Stimulated activated CD8-positive, alpha-beta memory T cell treated with anti-CD3 and anti-CD28 coated beads, Interleukin-12 subunit alpha, Interleukin-12 subunit beta, amount 100 ng/mL, for 24 hours (primary cell): ENCODE data around the gene ZBTB48.
"Not testable (repeated sequence)": the region's sequence is repeated elsewhere in the genome, so short reads cannot be mapped to it uniquely, and the experiment has no call there.

Experiments used
- DNase-seq: peaks from one replicate; pipeline ENCODE4 v3.0.0-alpha.2; 2020; ENCODE audit errors: extremely low read depth

The ZBTB48 gene

DNA sequence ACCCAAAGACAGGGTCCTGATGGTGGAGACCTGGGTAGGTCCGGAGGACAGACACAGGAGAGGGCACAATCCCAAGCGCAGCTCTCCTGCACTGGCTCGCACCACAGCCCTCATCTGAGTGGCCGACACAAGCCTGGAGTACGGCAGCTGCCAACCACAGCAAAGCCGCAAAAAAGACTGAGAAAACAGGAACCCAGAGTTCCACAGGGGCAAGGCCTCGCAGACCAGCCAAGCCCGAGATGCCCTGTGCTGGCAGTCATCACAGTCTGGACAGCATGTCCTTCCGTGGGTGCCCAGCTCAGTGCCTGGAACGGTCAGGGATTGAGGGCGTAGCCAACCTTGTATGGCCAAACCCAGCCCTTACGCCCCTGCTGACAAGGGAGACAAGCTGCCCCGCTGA lies 11.4 kb downstream of the ZBTB48 start:
- no peak for DNase-seq

- DNase-seq, result no peak
Measured at GRCh38 chr1:6591644-6592043, 11.8 kb downstream of the ZBTB48 start.

DNA sequence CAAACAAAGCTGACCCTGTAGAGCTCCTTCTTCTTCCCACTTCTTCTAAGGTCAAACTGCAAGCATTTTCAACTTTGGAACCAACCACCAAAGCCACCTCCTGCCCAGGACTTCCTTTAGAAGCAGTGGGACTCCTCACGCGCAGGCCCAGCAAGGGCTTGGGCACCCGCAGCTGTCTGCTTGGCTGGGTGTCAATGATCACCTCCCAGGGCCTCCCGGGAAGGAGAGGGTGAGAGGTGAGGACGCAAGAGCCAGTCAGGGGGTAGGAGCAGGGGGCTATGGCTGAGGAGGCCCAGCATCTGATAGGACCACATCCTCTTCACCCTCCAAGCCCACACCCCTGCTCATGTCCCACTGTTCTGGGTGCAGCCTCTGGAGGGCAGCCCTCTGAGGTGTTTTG lies 12.6 kb downstream of the ZBTB48 start:
- DNase-seq, result no peak

- no peak for DNase-seq
Measured at GRCh38 chr1:6592865-6593593, 13.2 kb downstream of the ZBTB48 start.

DNA sequence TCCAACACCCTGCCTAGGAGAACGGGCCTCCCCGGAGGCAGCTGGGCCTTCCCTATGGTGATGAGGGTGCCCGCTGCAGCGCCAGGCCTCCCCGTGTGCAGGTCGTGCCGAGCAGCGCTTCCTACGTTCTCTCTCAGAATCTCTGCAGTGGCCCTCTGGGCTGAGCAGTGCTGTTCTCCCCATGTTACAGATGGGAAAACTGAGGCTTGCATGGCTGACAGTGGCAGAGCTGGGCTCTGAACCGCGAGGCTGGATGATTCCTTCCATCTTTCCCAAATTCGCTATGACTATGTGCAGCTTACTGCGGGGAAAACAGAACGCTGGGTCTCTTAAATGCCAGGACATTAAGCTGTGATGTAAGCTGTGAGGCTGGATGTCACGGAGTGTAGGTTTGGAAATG lies 14.0 kb downstream of the ZBTB48 start:
- DNase-seq, result no peak

DNA sequence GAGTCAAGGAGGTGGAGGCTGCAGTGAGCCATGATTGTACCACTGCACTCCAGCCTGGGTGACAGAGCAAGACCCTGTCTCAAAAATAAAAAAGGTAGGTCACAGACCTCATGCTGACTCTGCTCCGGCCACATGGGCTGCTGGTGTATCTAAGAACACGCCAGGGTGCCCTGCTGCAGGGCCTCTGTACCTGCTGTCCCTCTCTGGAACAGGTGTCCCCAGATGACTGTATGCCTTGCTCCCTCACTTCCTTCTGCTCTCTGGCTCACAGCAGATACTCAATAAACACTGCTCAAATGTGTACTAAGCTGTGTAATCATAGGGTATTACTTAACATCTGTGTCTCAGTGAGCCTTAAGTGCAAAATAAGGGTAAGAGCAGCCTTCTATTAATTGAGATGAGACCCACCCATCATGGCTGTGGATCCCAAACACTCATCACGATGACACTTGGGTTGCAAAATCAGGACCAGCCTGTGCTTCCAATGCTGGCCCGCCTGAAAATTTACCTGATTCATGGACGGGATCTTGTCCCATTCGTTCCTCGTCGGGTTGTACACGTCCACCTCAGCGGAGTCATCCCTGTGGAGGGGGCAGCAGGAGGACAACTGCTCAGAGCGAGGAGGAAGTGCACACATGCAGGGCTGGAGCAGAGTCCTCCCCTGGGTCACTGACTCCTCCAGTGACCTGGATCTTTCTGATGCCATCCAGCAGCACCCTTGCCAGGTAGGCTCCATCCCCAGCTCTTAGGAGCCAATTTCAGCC lies 15.4 kb downstream of the ZBTB48 start:
- DNase-seq, result no peak

- no peak for DNase-seq
Measured at GRCh38 chr1:6596351-6596750, 16.6 kb downstream of the ZBTB48 start.

GRCh38 chr1:6596886-6597776 lies 17.3 kb downstream of the ZBTB48 start:
- no peak for DNase-seq

- no peak for DNase-seq
Measured at GRCh38 chr1:6597777-6598131, 18.0 kb downstream of the ZBTB48 start.

DNA sequence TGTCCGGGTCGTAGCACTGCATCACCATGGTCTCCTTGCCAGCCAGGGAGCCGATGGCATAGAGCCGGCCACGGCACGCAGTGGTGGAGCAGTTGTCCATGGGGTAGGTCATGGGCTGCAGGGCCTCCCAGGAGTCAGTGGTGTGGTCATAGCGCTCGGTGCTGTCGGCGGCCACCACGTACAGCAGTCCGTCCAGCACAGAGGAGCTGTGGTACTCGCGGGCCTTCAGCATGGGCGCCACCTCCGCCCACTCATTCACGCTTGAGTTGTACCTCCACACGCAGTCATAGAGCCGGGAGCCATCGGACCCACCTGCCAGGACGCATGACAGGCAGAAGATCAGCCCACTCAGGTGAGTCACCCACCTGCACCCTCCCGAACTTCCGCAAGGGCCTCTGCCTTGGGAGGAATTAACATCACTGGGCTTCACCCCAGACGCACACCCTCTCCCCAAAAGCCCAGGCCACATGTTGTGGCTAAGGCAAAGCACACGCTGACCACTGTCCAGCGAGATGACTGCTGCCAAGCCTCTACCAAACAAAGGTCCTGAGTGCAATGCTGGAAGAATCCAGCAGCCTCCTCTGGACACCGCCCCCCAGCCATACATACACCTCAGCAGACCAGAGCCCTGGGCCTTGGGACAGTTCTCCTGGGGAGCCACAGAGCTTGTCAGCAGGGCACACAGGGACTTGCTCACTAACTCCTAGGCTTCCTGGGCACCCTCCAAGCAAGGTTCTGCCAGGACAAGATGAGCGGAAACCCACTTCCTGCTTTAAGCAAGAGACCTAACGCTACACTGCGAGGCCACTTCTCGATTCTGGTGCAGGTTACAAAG lies 19.6 kb downstream of the ZBTB48 start:
- DNase-seq, result no peak

- not testable (repeated sequence) for DNase-seq
Measured at GRCh38 chr1:6599991-6600390, 20.2 kb downstream of the ZBTB48 start.

DNA sequence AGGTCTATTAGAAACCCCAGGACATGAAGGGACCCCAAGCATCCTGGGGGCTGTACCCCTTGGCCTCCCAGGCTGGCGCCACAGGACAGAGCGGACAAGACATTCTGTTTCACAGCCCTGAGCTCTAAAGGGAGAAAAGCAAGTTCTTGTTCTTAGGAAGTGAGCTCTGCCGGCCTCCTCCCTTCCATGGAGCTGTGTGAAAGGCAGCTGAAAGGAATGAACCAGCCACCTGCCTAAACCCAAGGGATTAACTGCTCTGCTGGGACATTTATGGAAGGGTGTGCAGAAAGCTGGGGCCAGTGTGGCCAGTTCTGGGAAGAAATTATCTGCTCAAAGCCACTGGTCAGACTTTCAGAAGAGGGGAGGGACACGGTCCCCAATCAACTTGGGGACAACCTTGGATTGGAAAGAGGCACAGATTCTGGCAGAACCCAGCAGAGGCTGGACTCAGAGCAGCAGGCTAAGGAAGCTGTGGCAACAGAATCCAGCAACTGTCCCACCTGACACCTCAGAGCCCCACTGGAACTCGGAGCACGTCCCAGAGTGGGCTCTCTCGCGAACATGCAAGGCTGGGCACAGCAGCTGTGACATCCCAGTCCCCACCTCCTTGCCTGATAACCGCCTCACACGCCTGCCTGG lies 20.7 kb downstream of the ZBTB48 start:
- no peak for DNase-seq

DNA sequence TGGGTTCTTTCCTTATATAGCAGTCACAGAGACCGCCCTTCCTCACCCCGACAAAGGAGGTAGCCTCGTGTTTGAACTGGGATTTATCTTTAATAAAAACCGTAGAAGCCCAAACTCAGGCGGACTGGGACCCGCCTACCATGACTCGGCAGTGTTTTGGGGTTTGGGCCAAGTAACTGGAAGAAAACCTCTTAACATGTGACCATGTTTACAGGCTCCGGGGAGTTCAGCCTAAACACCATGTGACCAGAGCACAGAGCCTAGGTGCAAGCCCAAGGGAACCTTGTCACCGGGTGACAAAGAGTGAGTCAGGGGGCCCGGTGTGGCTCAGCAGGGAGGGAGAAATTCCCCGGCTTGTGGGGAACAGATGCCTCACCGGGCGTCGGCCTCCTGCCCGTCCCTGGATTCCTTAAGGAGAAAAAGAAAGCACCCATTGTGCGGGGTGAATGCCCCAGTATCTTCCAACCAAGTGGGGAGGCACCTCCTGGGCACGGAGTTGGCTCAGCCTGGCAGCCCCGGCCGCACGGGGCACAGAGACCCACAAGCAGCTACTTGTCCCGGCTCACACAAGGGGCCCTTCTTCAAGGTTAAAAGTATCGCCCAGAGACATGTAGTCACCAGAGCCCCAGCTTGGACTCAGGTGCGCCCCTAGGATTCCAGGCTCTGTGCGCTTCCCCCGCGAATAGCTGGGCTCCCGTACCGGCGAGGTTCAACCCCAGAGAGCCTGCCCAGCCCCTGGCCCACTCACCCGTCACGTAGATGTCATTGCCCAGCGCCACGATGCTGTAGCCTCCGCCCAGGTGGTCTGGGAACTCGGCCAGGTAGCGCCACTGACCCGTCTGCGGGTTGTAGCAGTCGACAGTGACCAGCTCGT lies 21.5 kb downstream of the ZBTB48 start:
- peak; percentile 60 for DNase-seq

DNA sequence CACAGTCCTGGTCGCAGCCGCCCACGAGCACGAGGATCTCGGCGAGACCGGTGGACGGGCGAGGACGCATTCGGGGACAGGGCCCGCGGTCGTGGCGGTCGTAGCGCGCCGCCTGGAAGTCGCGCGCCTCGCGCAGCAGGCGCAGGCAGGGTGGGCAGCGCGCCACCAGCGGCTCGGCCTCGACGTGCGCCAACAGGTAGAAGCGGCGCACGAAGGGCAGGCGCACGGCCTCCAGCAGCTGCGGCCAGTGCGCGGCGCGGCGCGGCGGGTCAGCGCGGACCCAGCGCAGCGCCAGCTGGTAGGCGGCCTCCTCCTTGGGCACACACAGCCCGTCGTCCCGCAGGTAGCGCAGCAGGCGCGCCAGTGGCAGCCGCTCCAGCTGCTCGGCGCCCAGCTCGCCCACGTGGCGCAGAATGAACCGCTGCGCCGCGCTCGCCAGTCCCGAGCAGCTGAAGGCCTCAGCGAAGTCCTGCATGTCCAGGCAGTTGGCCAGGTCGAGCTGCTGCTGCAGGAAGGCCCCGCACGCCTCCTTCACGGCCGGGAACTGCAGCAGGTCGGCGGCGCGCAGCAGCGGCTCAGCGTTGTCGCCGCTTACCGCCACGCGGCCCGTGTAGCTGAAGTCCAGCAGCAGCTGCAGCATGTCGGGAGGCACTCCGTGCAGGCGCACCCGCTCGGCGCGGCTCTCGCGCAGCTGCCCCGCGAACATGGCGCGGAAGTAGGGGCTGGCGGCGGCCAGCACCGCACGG lies 22.3 kb downstream of the ZBTB48 start:
- DNase-seq, result no peak

DNA sequence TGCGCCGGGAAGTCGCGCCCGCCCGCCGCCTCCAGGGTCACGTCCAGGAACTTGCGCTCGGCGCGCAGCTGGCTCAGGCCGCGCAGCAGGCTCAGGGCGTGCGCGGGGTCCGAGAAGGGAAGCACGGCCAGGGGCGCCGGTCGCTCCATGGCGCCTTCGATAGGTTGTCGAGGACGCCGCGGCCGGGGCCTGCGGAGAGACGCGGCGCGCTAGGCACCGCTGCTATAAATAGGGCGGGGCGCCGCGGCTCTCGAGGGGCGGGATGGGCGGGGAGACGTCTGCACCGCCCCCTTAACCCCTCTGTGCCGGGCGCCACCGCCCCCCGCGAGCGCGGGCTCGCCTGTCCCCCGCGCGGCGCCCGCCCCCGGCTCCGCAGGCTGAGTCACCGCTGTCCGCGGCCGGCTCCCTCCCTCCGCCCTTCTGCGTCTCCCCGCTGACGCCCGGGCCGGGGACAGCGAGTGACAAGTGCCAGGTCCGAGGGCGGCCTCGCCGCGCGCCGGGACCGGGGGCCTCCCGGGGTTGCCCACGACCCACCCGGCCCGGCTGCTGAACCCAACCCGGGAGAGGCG lies 23.0 kb downstream of the ZBTB48 start, which contains the start of gene KLHL21:
Gene KLHL21 (minus strand): TSS at position 201 of the 569 bp plus-strand sequence. CDS start 52 bp downstream, at position 149.
- peak; percentile 73 for DNase-seq

DNA sequence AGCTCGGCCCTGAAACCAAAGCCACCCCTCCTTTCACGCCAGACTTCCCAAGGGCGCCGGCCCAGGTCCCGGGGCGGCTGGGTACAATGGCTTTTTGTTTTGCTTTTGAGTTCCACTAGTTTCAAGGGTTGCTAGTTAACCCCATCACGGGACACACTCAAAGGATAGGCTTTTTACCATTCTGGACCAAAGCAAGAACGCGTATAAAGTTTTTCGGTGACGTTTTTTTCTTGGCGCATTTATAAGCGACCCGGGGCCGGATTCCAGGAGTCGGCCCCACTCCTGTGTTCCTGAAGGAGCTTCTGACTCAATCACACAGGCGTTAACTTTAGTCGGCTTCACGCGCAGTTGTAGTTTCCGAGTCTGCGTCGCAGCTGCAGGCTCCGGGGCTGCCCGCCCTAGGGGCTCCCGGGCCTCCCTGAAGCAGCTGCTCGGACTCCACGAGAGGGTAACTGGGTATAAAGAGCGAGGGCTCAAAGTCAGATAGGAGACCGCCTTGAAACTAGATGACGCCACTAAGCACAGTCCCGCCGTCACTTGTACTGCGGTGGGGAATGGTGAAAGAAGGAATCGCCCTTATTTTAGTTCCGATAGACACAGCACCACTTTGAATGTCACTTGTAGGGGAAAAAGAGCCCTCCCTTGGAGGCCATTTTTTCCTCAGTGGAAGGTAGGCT lies 23.6 kb downstream of the ZBTB48 start:
- no peak for DNase-seq

DNA sequence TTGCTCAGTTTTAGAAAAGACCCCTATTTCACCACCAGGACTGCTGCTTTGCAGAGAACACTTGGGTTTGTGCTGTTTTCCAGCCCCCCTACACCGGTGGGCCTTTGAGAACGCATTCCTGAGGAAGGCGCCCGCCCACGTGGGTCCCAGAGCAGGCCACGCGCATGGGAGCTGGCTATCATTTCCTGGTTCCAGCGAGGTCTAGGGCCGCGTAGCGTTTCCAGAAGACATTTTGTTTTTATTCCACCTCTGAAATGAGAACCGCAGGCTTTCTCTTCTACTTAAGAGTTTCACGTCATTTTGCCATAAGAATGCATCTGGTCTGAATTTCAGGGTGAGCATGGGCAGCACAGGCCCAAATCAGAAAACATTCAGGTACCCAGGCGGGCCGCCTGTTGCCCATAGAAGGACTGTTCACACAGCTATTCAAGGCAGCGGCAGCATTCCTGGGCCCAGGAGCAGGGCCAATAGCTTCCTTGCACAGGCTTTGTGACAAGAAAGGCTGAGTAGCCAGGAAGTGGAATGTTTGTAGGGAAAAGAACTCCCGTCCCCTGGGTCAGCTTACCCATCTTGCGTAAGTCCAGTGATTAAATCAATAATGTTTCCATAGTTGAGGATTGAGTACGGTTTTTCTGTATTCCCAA lies 24.2 kb downstream of the ZBTB48 start:
- DNase-seq, result no peak
